Measurements from ENCODE around the gene DHRSX.

GRCh38 chrX:2345562-2345961 is 155.2 kb downstream of the DHRSX start:
- no peak for TF ChIP-seq CTCF (IDR thresholded peaks at IDR 0.05 in 2 of 3, conservative IDR thresholded peaks at IDR 0.05 in 1 of 3; ENCODE audit: control insufficient read depth in 2 of 3, extremely low read depth in 1 of 3, insufficient read depth in 1 of 3, low read depth in 3 of 3, low read length in 3 of 3)
- TF ChIP-seq GABPA (IDR thresholded peaks at IDR 0.05; ENCODE audit: low read depth): no peak
- TF ChIP-seq RB1 (IDR thresholded peaks at IDR 0.05; ENCODE audit: borderline replicate concordance): no peak
- no peak for TF ChIP-seq SP1 (IDR thresholded peaks at IDR 0.05; ENCODE audit: low read depth, low read length)
- no peak for TF ChIP-seq ZNF274 (IDR thresholded peaks at IDR 0.05; ENCODE audit: insufficient read depth, insufficient read length)
- no peak for TF ChIP-seq ZBTB40 (IDR thresholded peaks at IDR 0.05; ENCODE audit: borderline replicate concordance)
- no peak for TF ChIP-seq CBFB (IDR thresholded peaks at IDR 0.05; ENCODE audit: low read depth)
- no peak for TF ChIP-seq MXI1 (IDR thresholded peaks at IDR 0.05; ENCODE audit: low read depth, low read length)
- TF ChIP-seq CBX3 (IDR thresholded peaks at IDR 0.05; ENCODE audit: borderline replicate concordance, low read depth): no peak
